ENCODE measurements around the gene TNFRSF13B.

GRCh38 chr17:16954521-16954920 lies 17.4 kb downstream of the TNFRSF13B start:
- TF ChIP-seq, protein P1, sequence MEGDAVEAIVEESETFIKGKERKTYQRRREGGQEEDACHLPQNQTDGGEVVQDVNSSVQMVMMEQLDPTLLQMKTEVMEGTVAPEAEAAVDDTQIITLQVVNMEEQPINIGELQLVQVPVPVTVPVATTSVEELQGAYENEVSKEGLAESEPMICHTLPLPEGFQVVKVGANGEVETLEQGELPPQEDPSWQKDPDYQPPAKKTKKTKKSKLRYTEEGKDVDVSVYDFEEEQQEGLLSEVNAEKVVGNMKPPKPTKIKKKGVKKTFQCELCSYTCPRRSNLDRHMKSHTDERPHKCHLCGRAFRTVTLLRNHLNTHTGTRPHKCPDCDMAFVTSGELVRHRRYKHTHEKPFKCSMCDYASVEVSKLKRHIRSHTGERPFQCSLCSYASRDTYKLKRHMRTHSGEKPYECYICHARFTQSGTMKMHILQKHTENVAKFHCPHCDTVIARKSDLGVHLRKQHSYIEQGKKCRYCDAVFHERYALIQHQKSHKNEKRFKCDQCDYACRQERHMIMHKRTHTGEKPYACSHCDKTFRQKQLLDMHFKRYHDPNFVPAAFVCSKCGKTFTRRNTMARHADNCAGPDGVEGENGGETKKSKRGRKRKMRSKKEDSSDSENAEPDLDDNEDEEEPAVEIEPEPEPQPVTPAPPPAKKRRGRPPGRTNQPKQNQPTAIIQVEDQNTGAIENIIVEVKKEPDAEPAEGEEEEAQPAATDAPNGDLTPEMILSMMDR (conservative IDR thresholded peaks at IDR 0.05 in 1 of 2, IDR thresholded peaks at IDR 0.05 in 1 of 2; ENCODE audit: low read depth in 1 of 2, low read length in 2 of 2) = no peak
- no peak for TF ChIP-seq EZH2 (IDR thresholded peaks at IDR 0.05; ENCODE audit: low read length, missing control alignments)
